Stimulated activated CD4-positive, alpha-beta T cell treated with anti-CD3 and anti-CD28 coated beads, Interleukin-1b, Interleukin-23, amount 100 ng/mL, for 48 hours (primary cell): ENCODE measurements around the gene NUP155.
"Not testable (repeated sequence)": the region's sequence is repeated elsewhere in the genome, so short reads cannot be mapped to it uniquely, and the experiment has no call there.

Experiments
- DNase-seq: peaks from one replicate; pipeline ENCODE4 v3.0.0-alpha.2; 2020

Gene NUP155

GRCh38 chr5:37272511-37272910, 98.4 kb downstream of the NUP155 start:
- DNase-seq: no peak

GRCh38 chr5:37268100-37268499, 102.8 kb downstream of the NUP155 start:
- not testable (repeated sequence) for DNase-seq

DNA sequence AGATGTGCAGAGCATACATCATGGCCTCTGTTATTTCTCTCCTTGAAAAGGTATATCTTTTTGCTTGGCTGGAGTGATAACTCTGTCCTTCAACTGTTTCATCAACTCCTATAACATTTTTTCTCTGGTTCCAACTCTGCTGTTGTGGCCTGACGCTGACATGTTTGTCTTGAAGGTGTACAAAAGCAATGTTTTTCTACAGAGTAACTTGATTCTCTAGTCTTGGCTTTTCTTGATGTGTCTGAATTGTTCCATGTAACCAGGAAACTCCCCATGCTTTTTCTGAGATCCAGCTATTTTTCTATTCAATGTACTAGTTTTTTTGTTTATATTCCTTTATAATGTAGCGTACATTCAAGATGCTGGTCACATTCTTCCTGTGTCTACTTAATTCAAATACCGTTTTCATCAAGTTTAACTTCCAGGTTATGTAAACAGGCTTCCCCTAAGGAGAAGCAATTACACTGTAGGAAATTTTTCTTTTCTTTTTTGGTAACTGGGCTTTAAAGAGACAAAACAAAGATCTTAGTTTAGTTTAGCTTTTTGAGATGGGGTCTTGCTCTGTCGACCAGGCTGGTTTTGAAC, 115.0 kb downstream of the NUP155 start:
- no peak for DNase-seq

- DNase-seq: no peak
These were observed 116.3 kb downstream of the NUP155 start for GRCh38 chr5:37254581-37254980.

GRCh38 chr5:37251665-37252064, 119.2 kb downstream of the NUP155 start:
- no peak for DNase-seq

- DNase-seq: no peak
These were observed 121.1 kb downstream of the NUP155 start for GRCh38 chr5:37249815-37250164.

GRCh38 chr5:37248970-37249814, 121.7 kb downstream of the NUP155 start, which contains the start of gene CPLANE1:
Gene CPLANE1 (minus strand): TSS chr5:37249376. CDS start chr5:37247698, 1,678 bp downstream.
- peak; percentile 40 for DNase-seq

GRCh38 chr5:37248421-37248969, 122.4 kb downstream of the NUP155 start:
- DNase-seq: peak; percentile 4

DNA sequence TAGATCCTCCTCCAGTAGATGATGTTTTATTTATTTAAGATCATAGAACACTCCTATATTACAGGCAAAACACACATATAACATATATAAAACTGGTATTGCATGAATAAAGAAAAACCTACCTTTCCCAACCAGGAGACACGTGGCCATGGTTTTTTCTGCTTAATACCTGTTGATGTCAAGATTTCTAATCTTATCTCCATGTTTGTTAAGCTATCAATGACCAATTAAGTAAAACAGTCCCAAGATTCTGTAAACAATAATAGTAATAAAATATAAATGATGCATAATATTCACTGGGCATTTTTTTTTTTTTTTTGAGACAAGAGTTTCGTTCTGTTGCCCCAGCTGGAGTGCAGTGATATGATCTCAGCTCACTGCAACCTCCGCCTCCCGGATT, 123.4 kb downstream of the NUP155 start:
- no peak for DNase-seq

GRCh38 chr5:37247036-37247435, 123.9 kb downstream of the NUP155 start:
- DNase-seq: no peak
